Fibroblast of skin of scalp (primary cell): ENCODE measurements around the gene WDR88. TPM values are rescaled to one million over a fixed set of nuclear protein-coding genes. Genes with fewer than 3 reads are reported as not detected.
"Not testable (repeated sequence)": the region's sequence is repeated elsewhere in the genome, so short reads cannot be mapped to it uniquely, and the experiment has no call there.

Source experiments
- DNase-seq: peaks from one replicate; pipeline ENCODE4 v3.0.0-alpha.2; 2013
- polyA plus RNA-seq, 2 experiments: library from polyadenylated mRNA; unstranded; fragments of 120-200 nt; gene quantifications; one replicate each; pipeline ENCODE4 v1.2.1, GENCODE V29; 2013; ENCODE audit not compliant: insufficient read length in 2 of 2

WDR88 gene
- 0.34 TPM for polyA plus RNA-seq (2013, experiment 1 of 2; ENCODE audit: insufficient read length)
- 0.38 TPM for polyA plus RNA-seq (2013, experiment 2 of 2; ENCODE audit: insufficient read length)

- DNase-seq: no peak
Measured at GRCh38 chr19:33132021-33132420, at the start of gene WDR88. WDR88 (plus strand) TSS chr19:33132114; CDS start chr19:33132170, 56 bp downstream.

GRCh38 chr19:33085570-33086128 lies 46.3 kb upstream of the WDR88 start:
- DNase-seq: no peak

DNA sequence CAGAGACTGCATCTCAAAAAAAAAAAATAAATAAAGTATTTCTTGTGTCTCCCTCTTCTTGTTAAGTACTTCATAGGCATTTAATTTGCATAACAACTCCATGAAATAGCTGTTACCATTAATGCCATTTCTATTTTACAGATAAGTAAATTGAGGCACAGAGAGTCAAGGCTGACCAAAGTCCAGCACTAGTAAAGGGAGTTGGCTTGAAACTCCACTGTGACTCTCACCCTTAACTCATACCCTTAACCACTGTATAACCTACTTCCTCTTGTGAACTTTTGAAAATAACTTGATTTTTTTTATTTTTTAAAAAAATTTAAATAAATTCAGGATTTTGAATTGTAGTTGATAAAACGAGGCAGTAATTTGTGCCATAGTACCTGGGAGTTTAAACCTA lies 45.0 kb upstream of the WDR88 start:
- no peak for DNase-seq

- DNase-seq: no peak
Measured at GRCh38 chr19:33089010-33089409, 42.9 kb upstream of the WDR88 start.

GRCh38 chr19:33090179-33090578 lies 41.7 kb upstream of the WDR88 start:
- DNase-seq: no peak

DNA sequence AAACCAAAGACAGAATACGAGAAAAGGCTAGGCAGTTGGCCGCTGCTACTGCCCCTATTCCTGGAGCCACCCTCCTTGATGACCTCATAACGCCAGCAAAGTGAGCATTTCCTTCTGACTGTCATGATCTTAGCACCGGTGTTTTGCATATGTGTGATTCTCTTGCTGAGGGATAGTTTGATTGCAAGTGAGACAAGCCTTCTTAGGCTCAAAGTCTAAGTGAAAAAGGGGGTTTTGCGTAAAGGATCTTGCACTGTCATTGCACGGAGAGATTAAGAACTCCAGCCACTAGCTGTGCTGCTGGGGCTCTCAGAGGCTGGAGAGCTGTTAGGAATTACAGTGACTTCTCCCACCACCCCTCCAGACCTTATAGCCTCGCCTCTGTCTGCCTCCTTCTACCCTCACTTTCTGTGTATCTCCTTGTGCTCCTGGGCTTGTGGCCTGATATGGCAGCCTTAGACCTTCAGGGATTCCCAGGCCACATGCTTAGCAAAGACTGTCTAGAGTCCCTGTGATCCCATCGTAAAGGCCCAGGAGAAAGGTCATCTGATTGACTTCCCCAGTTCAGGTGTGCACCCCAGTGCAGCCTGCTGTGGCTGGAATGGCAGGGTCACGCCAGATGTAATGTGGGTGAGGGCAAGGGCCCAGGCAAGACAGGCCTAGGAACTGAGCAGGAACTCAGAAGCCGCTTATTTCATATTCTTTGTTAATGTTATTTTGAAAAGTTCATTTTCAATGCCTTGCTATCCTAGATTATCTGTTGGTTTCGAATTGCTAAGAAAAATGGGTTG lies 38.3 kb upstream of the WDR88 start:
- no peak for DNase-seq

- DNase-seq: no peak
Measured at GRCh38 chr19:33094436-33095067, 37.4 kb upstream of the WDR88 start.

GRCh38 chr19:33096005-33096404 lies 35.9 kb upstream of the WDR88 start:
- no peak for DNase-seq

GRCh38 chr19:33098055-33098534 lies 33.8 kb upstream of the WDR88 start:
- DNase-seq: no peak

GRCh38 chr19:33100894-33101644 lies 30.8 kb upstream of the WDR88 start:
- DNase-seq: no peak

- DNase-seq: no peak
Measured at GRCh38 chr19:33102893-33103292, 29.0 kb upstream of the WDR88 start.

DNA sequence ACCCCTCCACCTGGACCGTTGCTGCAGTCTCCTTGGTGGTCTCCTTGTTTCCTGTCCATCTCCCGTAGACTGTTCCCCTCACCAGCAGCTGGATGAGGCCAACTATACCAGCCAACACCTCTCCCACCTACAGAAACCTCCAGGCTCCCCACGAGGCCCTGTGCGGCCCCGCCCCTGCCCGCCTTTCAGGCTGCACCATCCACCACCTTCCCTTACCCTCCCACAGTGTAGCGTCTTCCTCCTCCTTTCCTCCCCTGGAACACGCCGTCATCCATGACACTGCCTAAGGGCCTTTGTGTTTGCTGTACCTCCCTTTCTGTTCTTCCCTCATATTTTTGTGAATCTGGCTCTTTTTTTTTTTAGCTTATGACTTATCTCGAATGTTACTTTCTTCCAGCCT lies 23.8 kb upstream of the WDR88 start:
- DNase-seq: no peak

- no peak for DNase-seq
Measured at GRCh38 chr19:33110137-33110910, 21.6 kb upstream of the WDR88 start.

DNA sequence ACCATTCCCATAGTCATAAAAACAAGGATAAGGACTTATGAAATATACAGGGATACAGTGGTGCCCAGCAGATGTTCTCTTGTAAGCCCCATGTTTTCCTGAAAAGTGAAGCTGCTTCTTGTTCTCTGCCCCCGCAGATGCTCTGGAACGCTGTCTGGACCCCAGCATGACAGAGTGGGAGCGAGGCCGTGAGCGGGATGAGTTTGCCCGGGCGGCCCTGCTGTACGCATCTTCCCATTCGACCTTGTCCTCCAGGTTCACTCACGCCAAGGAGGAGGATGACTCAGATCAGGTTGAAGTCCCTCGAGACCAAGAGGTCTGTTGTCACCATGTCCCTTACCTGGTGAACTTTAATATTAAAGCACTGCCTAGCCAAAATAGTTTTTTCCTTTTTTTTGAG lies 20.3 kb upstream of the WDR88 start:
- DNase-seq: no peak

DNA sequence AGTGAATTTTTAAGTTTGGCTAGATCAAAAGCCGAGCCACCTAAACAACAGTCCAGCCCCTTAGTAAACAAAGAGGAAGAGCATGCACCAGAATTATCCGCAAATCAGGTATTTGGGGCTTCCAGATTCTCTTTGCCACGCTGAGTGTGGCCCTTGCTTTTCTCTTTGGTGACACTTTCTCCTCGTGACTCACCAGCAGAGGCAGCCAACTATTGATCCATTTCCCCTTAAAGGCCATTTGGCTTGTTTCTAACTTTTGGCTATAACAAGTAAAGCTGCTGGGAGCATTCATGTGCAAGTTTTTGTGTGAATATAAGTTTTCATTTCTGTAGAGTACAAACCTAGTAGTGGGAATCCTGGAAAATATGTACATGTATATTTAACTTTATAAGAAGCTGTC lies 17.6 kb upstream of the WDR88 start:
- no peak for DNase-seq

GRCh38 chr19:33117501-33117900 lies 14.4 kb upstream of the WDR88 start:
- DNase-seq: no peak

- DNase-seq: no peak
Measured at GRCh38 chr19:33118643-33119042, 13.3 kb upstream of the WDR88 start.

- no peak for DNase-seq
Measured at GRCh38 chr19:33124207-33125098, 7.5 kb upstream of the WDR88 start.

DNA sequence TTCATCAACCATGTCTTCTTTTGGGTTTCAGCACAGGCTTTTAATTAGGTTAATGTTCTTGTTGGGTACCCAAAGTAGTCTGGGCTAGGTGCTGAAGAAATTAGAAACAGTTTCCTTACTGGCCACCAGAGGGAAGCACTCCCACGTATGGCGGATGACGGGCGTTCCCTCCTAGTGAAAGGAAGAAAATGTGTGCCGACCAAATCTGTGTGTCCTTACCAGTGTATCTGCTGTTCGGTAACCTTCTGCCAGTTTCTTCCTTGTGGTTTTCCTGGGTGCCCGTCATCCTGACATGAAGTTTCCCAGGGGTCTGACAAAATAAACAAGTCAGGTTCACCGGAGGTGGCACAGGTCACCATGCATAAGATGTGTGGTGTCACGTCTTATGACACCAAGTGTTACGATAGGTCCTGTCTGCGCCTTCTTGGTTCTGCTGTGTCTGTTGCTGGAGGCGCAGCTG lies 6.0 kb upstream of the WDR88 start:
- peak; percentile 47 for DNase-seq

DNA sequence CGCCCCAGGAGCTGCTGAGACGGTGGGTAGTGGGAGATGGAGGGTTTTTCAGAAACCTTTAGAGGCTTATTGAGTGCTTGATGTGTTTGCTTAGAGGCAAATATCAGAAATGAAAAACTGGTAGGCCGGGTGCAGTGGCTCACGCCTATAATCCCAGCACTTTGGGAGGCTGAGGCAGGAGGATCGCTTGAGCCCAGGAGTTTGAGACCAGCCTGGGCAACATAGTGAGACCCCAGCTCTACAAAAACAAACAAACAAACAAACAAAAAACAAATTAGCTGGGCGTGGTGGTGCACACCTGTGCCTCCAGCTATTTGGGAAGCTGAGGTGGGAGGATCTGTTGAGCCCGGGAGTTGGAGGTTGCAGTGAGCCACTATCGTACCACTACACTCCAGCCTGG lies 5.2 kb upstream of the WDR88 start:
- not testable (repeated sequence) for DNase-seq

- DNase-seq: no peak
Measured at GRCh38 chr19:33129901-33130300, 2.0 kb upstream of the WDR88 start.
